ENCODE results near the gene CYBA.

The CYBA gene

GRCh38 chr16:88680554-88681083 is 29.8 kb upstream of the CYBA start:
- no peaks in the 10 kb centered on the region for H3K79me2 ChIP-seq (ENCODE audit: control insufficient read depth, insufficient read depth, low read length, poor library complexity)
- H4K8ac ChIP-seq (ENCODE audit: low read depth, low read length), result no peak overlapping the region
- H3K4me2 ChIP-seq (ENCODE audit: low read length), result no peak overlapping the region
- H2BK5ac ChIP-seq (ENCODE audit: low read depth, low read length, poor library complexity), result no peak overlapping the region
- no peak overlapping the region for H3K27ac ChIP-seq (ENCODE audit: low read depth, low read length)
- H3K36me3 ChIP-seq (ENCODE audit: control insufficient read depth in 1 of 2, insufficient read depth in 2 of 2, low read length in 2 of 2), result peaks cover 0 to 9% of the 10 kb centered on the region in 2 experiments
- H3K14ac ChIP-seq (ENCODE audit: low read length), result no peak overlapping the region
- H4K91ac ChIP-seq (ENCODE audit: low read depth, low read length), result no peak overlapping the region
- H3K18ac ChIP-seq (ENCODE audit: low read length), result no peak overlapping the region
- H3K4me3 ChIP-seq (ENCODE audit: low read depth, low read length), result no peak overlapping the region
- no CpG with 5 or more reads among the region's 5 CpGs for WGBS (ENCODE audit: extremely low coverage, insufficient coverage, insufficient read length)
- no peak overlapping the region for H3K23ac ChIP-seq (ENCODE audit: low read length)
- no peak overlapping the region for H4K12ac ChIP-seq (ENCODE audit: low read depth, low read length)
- H3K4ac ChIP-seq (ENCODE audit: low read depth, low read length), result no peak overlapping the region
- H2AFZ ChIP-seq (ENCODE audit: insufficient read depth, low read length, poor library complexity), result no peak overlapping the region
- no peaks in the 10 kb centered on the region for H3K79me1 ChIP-seq (ENCODE audit: low read length)
- H3K9ac ChIP-seq (ENCODE audit: low read length), result no peak overlapping the region
- H2BK12ac ChIP-seq (ENCODE audit: low read length), result no peak overlapping the region
- H2BK120ac ChIP-seq (ENCODE audit: insufficient read depth, low read length, poor library complexity), result no peak overlapping the region
- no peak for DNase-seq
- H3K4me1 ChIP-seq (ENCODE audit: control insufficient read depth in 1 of 2, insufficient read depth in 2 of 2, low read length in 2 of 2), result peaks cover 0 to 6% of the 10 kb centered on the region in 2 experiments
- H3K9me3 ChIP-seq (ENCODE audit: insufficient read depth, low read depth, low read length), result peaks cover 2% of the 10 kb centered on the region
- H2AK5ac ChIP-seq (ENCODE audit: low read length), result no peak overlapping the region
- peaks cover 5% of the 10 kb centered on the region for H3K27me3 ChIP-seq (ENCODE audit: insufficient read depth, low read length)

- H3K9ac ChIP-seq (ENCODE audit: low read length), result no peak overlapping the region
- H2BK120ac ChIP-seq (ENCODE audit: insufficient read depth, low read length, poor library complexity), result no peak overlapping the region
- peaks cover 0 to 6% of the 10 kb centered on the region in 2 experiments for H3K4me1 ChIP-seq (ENCODE audit: control insufficient read depth in 1 of 2, insufficient read depth in 2 of 2, low read length in 2 of 2)
- no peak overlapping the region for H3K27ac ChIP-seq (ENCODE audit: low read depth, low read length)
- no peak for DNase-seq
- H3K18ac ChIP-seq (ENCODE audit: low read length), result no peak overlapping the region
- H4K12ac ChIP-seq (ENCODE audit: low read depth, low read length), result no peak overlapping the region
- no peak overlapping the region for H3K23ac ChIP-seq (ENCODE audit: low read length)
- H3K4ac ChIP-seq (ENCODE audit: low read depth, low read length), result no peak overlapping the region
- no peaks in the 10 kb centered on the region for H3K27me3 ChIP-seq (ENCODE audit: insufficient read depth, low read length)
- H3K4me3 ChIP-seq (ENCODE audit: low read depth, low read length), result no peak overlapping the region
- no peak overlapping the region for H4K91ac ChIP-seq (ENCODE audit: low read depth, low read length)
- no peak overlapping the region for H2AFZ ChIP-seq (ENCODE audit: insufficient read depth, low read length, poor library complexity)
- no peak overlapping the region for H3K4me2 ChIP-seq (ENCODE audit: low read length)
- no peaks in the 10 kb centered on the region for H3K79me1 ChIP-seq (ENCODE audit: low read length)
- H3K36me3 ChIP-seq (ENCODE audit: control insufficient read depth in 1 of 2, insufficient read depth in 2 of 2, low read length in 2 of 2), result peaks cover 3 to 9% of the 10 kb centered on the region in 2 experiments
- no peaks in the 10 kb centered on the region for H3K79me2 ChIP-seq (ENCODE audit: control insufficient read depth, insufficient read depth, low read length, poor library complexity)
- H4K8ac ChIP-seq (ENCODE audit: low read depth, low read length), result no peak overlapping the region
- H2BK5ac ChIP-seq (ENCODE audit: low read depth, low read length, poor library complexity), result no peak overlapping the region
- WGBS (ENCODE audit: extremely low coverage, insufficient coverage, insufficient read length), result no CpG with 5 or more reads among the region's 32 CpGs
- no peaks in the 10 kb centered on the region for H3K9me3 ChIP-seq (ENCODE audit: insufficient read depth, low read depth, low read length)
- H3K14ac ChIP-seq (ENCODE audit: low read length), result no peak overlapping the region
- no peak overlapping the region for H2AK5ac ChIP-seq (ENCODE audit: low read length)
- H2BK12ac ChIP-seq (ENCODE audit: low read length), result no peak overlapping the region
These were observed 27.5 kb upstream of the CYBA start for GRCh38 chr16:88678224-88678979.

- Histone ChIP-seq H3K36me3 (ENCODE audit: control insufficient read depth in 1 of 2, insufficient read depth in 2 of 2, low read length in 2 of 2) (peaks cover 3 to 9% of the 10 kb centered on the region in 2 experiments), H3K4me2 (ENCODE audit: low read length) (no peak overlapping the region), H2BK12ac (ENCODE audit: low read length) (no peak overlapping the region), H3K79me1 (ENCODE audit: low read length) (no peaks in the 10 kb centered on the region), H3K23ac (ENCODE audit: low read length) (no peak overlapping the region), H3K9me3 (ENCODE audit: insufficient read depth, low read depth, low read length) (no peaks in the 10 kb centered on the region), H2AFZ (ENCODE audit: insufficient read depth, low read length, poor library complexity) (no peak overlapping the region), H4K91ac (ENCODE audit: low read depth, low read length) (no peak overlapping the region), H3K4me3 (ENCODE audit: low read depth, low read length) (peak overlapping the region; percentile 41), H4K12ac (ENCODE audit: low read depth, low read length) (no peak overlapping the region), H3K27ac (ENCODE audit: low read depth, low read length) (no peak overlapping the region), H3K18ac (ENCODE audit: low read length) (no peak overlapping the region), H3K14ac (ENCODE audit: low read length) (no peak overlapping the region), H4K8ac (ENCODE audit: low read depth, low read length) (no peak overlapping the region), H2AK5ac (ENCODE audit: low read length) (no peak overlapping the region), H3K79me2 (ENCODE audit: control insufficient read depth, insufficient read depth, low read length, poor library complexity) (no peaks in the 10 kb centered on the region), H3K27me3 (ENCODE audit: insufficient read depth, low read length) (no peaks in the 10 kb centered on the region), H3K9ac (ENCODE audit: low read length) (no peak overlapping the region), H3K4me1 (ENCODE audit: control insufficient read depth in 1 of 2, insufficient read depth in 2 of 2, low read length in 2 of 2) (peaks cover 0 to 6% of the 10 kb centered on the region in 2 experiments), H2BK5ac (ENCODE audit: low read depth, low read length, poor library complexity) (no peak overlapping the region), H2BK120ac (ENCODE audit: insufficient read depth, low read length, poor library complexity) (no peak overlapping the region), H3K4ac (ENCODE audit: low read depth, low read length) (no peak overlapping the region)
- WGBS (ENCODE audit: extremely low coverage, insufficient coverage, insufficient read length), result no CpG with 5 or more reads among the region's 13 CpGs
- no peak for DNase-seq
These were observed 26.9 kb upstream of the CYBA start for GRCh38 chr16:88677721-88678120.

GRCh38 chr16:88676502-88677242 is 25.8 kb upstream of the CYBA start:
- Histone ChIP-seq H4K12ac (ENCODE audit: low read depth, low read length) (no peak overlapping the region), H3K79me2 (ENCODE audit: control insufficient read depth, insufficient read depth, low read length, poor library complexity) (no peaks in the 10 kb centered on the region), H3K4me3 (ENCODE audit: low read depth, low read length) (no peak overlapping the region), H2AFZ (ENCODE audit: insufficient read depth, low read length, poor library complexity) (no peak overlapping the region), H2BK5ac (ENCODE audit: low read depth, low read length, poor library complexity) (no peak overlapping the region), H3K4ac (ENCODE audit: low read depth, low read length) (no peak overlapping the region), H3K4me2 (ENCODE audit: low read length) (no peak overlapping the region), H3K27ac (ENCODE audit: low read depth, low read length) (no peak overlapping the region), H3K79me1 (ENCODE audit: low read length) (no peaks in the 10 kb centered on the region), H3K9me3 (ENCODE audit: insufficient read depth, low read depth, low read length) (peaks cover 3% of the 10 kb centered on the region), H2AK5ac (ENCODE audit: low read length) (no peak overlapping the region), H2BK120ac (ENCODE audit: insufficient read depth, low read length, poor library complexity) (no peak overlapping the region), H3K18ac (ENCODE audit: low read length) (no peak overlapping the region), H3K27me3 (ENCODE audit: insufficient read depth, low read length) (no peaks in the 10 kb centered on the region), H3K9ac (ENCODE audit: low read length) (no peak overlapping the region), H4K8ac (ENCODE audit: low read depth, low read length) (no peak overlapping the region), H2BK12ac (ENCODE audit: low read length) (no peak overlapping the region), H3K14ac (ENCODE audit: low read length) (no peak overlapping the region), H4K91ac (ENCODE audit: low read depth, low read length) (no peak overlapping the region), H3K23ac (ENCODE audit: low read length) (no peak overlapping the region), H3K36me3 (ENCODE audit: control insufficient read depth in 1 of 2, insufficient read depth in 2 of 2, low read length in 2 of 2) (peaks cover 3 to 9% of the 10 kb centered on the region in 2 experiments), H3K4me1 (ENCODE audit: control insufficient read depth in 1 of 2, insufficient read depth in 2 of 2, low read length in 2 of 2) (peaks cover 0 to 6% of the 10 kb centered on the region in 2 experiments)
- no peak for DNase-seq
- no CpG with 5 or more reads among the region's 22 CpGs for WGBS (ENCODE audit: extremely low coverage, insufficient coverage, insufficient read length)

Measured in trophoblast cell (in vitro differentiated cells and primary cell).